ENCODE results near the gene ALAS1. TPM values are rescaled to one million over a fixed set of nuclear protein-coding genes. Genes with fewer than 3 reads are reported as not detected.

The ALAS1 gene
- total and polyA plus RNA-seq, 2 of the 13 experiments (the other 11 are each of a cell fraction or from before 2014, with no cell fraction given): 36.0 to 43.2 TPM

- TF ChIP-seq CHD2 (IDR thresholded peaks at IDR 0.05; ENCODE audit: low read depth, low read length) (no peak), HDAC6 (IDR thresholded peaks at IDR 0.05; ENCODE audit: low read depth, low read length) (no peak), NFE2 (CRISPR knock-in tag; IDR thresholded peaks at IDR 0.05) (no peak), MATR3 (CRISPR knock-in tag; IDR thresholded peaks at IDR 0.05) (no peak), ZNF30 (CRISPR knock-in tag; IDR thresholded peaks at IDR 0.05) (no peak), ZNF17 (CRISPR knock-in tag; IDR thresholded peaks at IDR 0.05) (no peak), ZFP36L2 (CRISPR knock-in tag; IDR thresholded peaks at IDR 0.05) (no peak), RXRA (CRISPR knock-in tag; IDR thresholded peaks at IDR 0.05) (no peak; the same call in 1 of the 2 replicates), TBX2 (CRISPR knock-in tag; IDR thresholded peaks at IDR 0.05; ENCODE audit: borderline replicate concordance) (no peak), SMYD3 (CRISPR knock-in tag; IDR thresholded peaks at IDR 0.05) (no peak), PITX1 (CRISPR knock-in tag; IDR thresholded peaks at IDR 0.05) (no peak), ZBTB43 (CRISPR knock-in tag; conservative IDR thresholded peaks at IDR 0.05) (no peak), ZMAT3 (CRISPR knock-in tag; conservative IDR thresholded peaks at IDR 0.05) (no peak), ZNF788 (CRISPR knock-in tag; IDR thresholded peaks at IDR 0.05; ENCODE audit: borderline replicate concordance) (no peak), ZNF597 (CRISPR knock-in tag; IDR thresholded peaks at IDR 0.05) (no peak), ZNF704 (CRISPR knock-in tag; IDR thresholded peaks at IDR 0.05; ENCODE audit: borderline replicate concordance) (no peak), RARG (CRISPR knock-in tag; IDR thresholded peaks at IDR 0.05; ENCODE audit: low read depth) (no peak), RARA (CRISPR knock-in tag; IDR thresholded peaks at IDR 0.05) (0 out of 2 replicates have a peak, but pooled peaks have one; percentile 11), PRDM10 (CRISPR knock-in tag; IDR thresholded peaks at IDR 0.05; ENCODE audit: low read depth) (no peak), THAP11 (CRISPR knock-in tag; IDR thresholded peaks at IDR 0.05) (peak; percentile 47), E2F1 (CRISPR knock-in tag; IDR thresholded peaks at IDR 0.05) (no peak), ZNF703 (CRISPR knock-in tag; IDR thresholded peaks at IDR 0.05; ENCODE audit: borderline replicate concordance) (no peak), ATF7-NPFF (CRISPR knock-in tag; IDR thresholded peaks at IDR 0.05; ENCODE audit: low read depth) (no peak)
These were observed 22.5 kb downstream of the ALAS1 start (continued) for GRCh38 chr3:52220380-52221026.

Data from HepG2 (cell line).